HG03469 (cell line): ENCODE results near the gene RBFOX1.

Experiments
- ATAC-seq: cut with Tn5 transposase; IDR thresholded peaks from one replicate; pipeline ENCODE4 v1.9.1; 2021; ENCODE audit warnings: mild to moderate bottlenecking, moderate library complexity, moderate number of reproducible peaks; ENCODE audit not compliant: unreplicated experiment

RBFOX1 gene

GRCh38 chr16:7745276-7745675, 412.6 kb downstream of the RBFOX1 start:
- no peak for ATAC-seq

- no peak for ATAC-seq
Measured at GRCh38 chr16:7746941-7747340, 414.3 kb downstream of the RBFOX1 start.

DNA sequence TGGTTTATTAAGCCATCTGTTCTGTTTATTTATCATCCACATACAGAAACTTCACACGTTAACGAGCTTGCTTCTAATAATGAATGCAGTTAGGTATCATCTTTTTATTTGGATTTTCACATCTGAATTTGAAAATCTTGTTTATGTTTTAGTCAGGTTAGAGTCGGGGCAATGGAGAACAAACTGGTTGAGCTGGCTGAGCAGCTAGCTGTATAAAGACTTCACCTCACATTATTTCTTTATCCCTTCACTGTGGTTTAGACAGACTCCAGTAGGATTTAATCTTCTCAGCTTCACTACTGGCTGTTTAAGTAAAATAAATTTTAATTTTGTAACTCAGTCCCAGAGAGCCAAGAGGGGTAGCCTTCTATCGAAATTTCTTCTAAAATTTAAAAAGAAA, 415.9 kb downstream of the RBFOX1 start:
- ATAC-seq, result no peak

DNA sequence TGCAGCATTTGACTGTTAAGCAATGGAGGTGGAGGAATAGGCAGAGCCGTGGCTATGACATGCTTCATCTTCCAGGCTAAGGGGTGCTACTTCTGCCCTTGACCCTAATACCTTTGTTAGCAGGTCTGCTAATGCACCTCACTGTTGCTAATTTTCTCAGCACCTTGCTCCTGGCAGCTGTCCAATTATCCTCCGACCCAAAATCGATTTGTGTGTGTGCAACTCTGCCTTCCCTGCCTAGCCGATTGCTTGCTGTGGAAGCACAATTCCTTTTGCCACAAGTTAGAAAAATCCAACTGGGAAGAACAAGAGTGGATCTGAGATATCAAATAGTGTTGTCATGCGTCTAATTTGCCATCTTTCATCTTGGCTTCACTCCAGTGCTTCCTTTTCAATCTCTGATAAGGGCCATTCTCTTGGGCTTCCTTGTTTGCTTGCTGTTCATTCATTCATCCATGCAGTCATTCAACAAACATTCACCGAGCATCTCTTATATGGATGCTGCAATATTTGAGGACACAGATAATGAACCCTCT, 422.8 kb downstream of the RBFOX1 start:
- no peak for ATAC-seq
